ENCODE results near the gene NKX1-1. TPM values are rescaled to one million over a fixed set of nuclear protein-coding genes. Genes with fewer than 3 reads are reported as not detected.

The NKX1-1 gene
- polyA plus RNA-seq, 1 experiment = not detected

- Histone ChIP-seq H3K4me3 (ENCODE audit: low read depth, low read length) (no peak overlapping the region), H3K36me3 (ENCODE audit: control insufficient read depth, insufficient read depth, low read length) (peaks cover 8% of the 10 kb centered on the region), H3K27me3 (ENCODE audit: control insufficient read depth, insufficient read depth, low read length) (no peaks in the 10 kb centered on the region)
- ChIA-PET CTCF (interaction anchor here (0.6 to 1.2 kb wide), 3 partner anchors 13 to 261 kb away, joined by 3 to 4 read pairs (median 3); no protein-coding TSS in a partner anchor), POLR2A (no interaction called here)
- no peak for DNase-seq (ENCODE audit: low read depth)
- no peak for TF ChIP-seq CTCF (IDR thresholded peaks at IDR 0.05; ENCODE audit: insufficient read depth, low read depth, low read length)
Measured at GRCh38 chr4:1368421-1369090, 37.7 kb downstream of the NKX1-1 start.

DNA sequence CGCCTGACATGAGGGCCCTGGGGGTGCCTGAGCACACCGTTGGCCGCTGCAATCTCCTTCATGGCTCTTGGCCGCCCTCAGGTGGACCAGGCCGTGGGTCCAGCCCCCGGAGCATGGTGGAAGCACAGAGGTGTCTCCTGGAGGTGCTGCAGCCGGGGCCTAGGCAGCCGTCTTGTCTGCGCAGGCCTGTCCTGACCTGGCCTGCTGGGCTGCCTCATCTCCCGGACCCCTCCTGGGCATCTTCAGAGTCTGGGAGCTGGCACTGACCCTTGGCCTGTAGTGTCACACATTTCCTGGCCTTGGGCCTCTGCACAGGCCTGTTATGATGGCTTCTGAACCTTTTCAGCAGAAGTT is 38.3 kb downstream of the NKX1-1 start:
- H3K4me3 ChIP-seq (ENCODE audit: low read depth, low read length) = no peak overlapping the region
- TF ChIP-seq CTCF (IDR thresholded peaks at IDR 0.05; ENCODE audit: insufficient read depth, low read depth, low read length) = no peak
- no peak for DNase-seq (ENCODE audit: low read depth)
- H3K27me3 ChIP-seq (ENCODE audit: control insufficient read depth, insufficient read depth, low read length) = no peaks in the 10 kb centered on the region
- peaks cover 8% of the 10 kb centered on the region for H3K36me3 ChIP-seq (ENCODE audit: control insufficient read depth, insufficient read depth, low read length)
- ChIA-PET POLR2A (no interaction called here), CTCF (interaction anchor here (0.6 to 1.2 kb wide), 2 partner anchors 144 to 261 kb away, joined by 3 read pairs; no protein-coding TSS in a partner anchor)

DNA sequence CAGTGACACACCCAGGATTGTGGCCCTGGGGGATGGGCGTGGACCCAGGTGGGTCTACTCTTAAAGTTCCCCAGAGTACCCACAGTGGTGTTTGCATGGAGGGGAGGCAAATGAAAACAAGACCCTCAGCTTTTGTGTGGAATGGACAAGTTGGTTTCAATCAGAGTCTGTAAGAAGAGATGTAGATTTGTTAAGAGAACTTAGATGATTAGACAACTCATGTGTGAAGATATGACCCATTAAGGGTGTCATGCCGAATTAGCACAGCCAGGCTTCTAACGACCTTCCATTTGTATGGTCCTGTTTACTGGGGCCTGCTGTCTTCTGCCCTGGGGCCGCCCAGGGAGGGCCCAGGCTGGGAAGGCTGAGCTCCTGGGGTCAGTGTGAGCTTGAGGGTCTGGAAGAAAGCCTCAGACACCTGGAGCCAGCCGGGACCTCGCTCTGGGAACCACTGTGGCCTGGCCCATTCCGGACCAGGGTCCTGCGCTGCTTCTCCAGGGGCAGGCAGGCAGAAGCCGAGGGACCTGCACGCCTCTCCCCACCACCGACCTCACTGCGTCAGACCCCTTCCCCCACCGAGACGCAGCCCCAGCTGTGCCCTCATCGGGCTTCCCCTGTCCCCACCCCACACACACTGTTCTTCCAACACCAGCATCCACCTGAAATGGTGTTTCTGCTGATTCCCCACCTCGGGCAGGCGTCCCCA is 38.9 kb downstream of the NKX1-1 start:
- no peak for DNase-seq (ENCODE audit: low read depth)
- no peak for TF ChIP-seq CTCF (IDR thresholded peaks at IDR 0.05; ENCODE audit: insufficient read depth, low read depth, low read length)
- no peaks in the 10 kb centered on the region for H3K27me3 ChIP-seq (ENCODE audit: control insufficient read depth, insufficient read depth, low read length)
- H3K36me3 ChIP-seq (ENCODE audit: control insufficient read depth, insufficient read depth, low read length) = peaks cover 8% of the 10 kb centered on the region
- ChIA-PET CTCF (interaction anchor here (0.6 kb wide), 1 partner anchor 11 kb away, joined by 3 read pairs; no protein-coding TSS in a partner anchor), POLR2A (no interaction called here)
- no peak overlapping the region for H3K4me3 ChIP-seq (ENCODE audit: low read depth, low read length)

GRCh38 chr4:1366371-1367229 is 39.6 kb downstream of the NKX1-1 start:
- ChIA-PET POLR2A (no interaction called here), CTCF (interaction anchor here (0.6 to 2.4 kb wide), 3 partner anchors 10 kb away, joined by 3 to 9 read pairs (median 5); no protein-coding TSS in a partner anchor)
- DNase-seq (ENCODE audit: low read depth) = no peak
- Histone ChIP-seq H3K36me3 (ENCODE audit: control insufficient read depth, insufficient read depth, low read length) (peaks cover 8% of the 10 kb centered on the region), H3K4me3 (ENCODE audit: low read depth, low read length) (no peak overlapping the region), H3K27me3 (ENCODE audit: control insufficient read depth, insufficient read depth, low read length) (no peaks in the 10 kb centered on the region)
- no peak for TF ChIP-seq CTCF (IDR thresholded peaks at IDR 0.05; ENCODE audit: insufficient read depth, low read depth, low read length)

Measured in BJ (cell line).